ENCODE results near the gene MEIS3. TPM values are rescaled to one million over a fixed set of nuclear protein-coding genes. Genes with fewer than 3 reads are reported as not detected.

MEIS3 gene
- total and polyA plus RNA-seq, 5 experiments from 2014 or later: not detected

GRCh38 chr19:47433121-47433520 lies 13.8 kb upstream of the MEIS3 start:
- POLR2A ChIA-PET: interaction anchor here (1.1 to 1.9 kb wide), 2 partner anchors 266 to 275 kb away, joined by 4 read pairs; no protein-coding TSS in a partner anchor
- DNase-seq: no peak
- Mint-ChIP-seq H3K27me3 (peaks cover 15 to 62% (median 36%) of the 10 kb centered on the region in 5 donors), H3K4me3 (no peak overlapping the region), H3K4me1 (peaks cover 16 to 39% (median 26%) of the 10 kb centered on the region in 4 donors), H3K27ac (no peak overlapping the region), H3K9me3 (no peaks in the 10 kb centered on the region), H3K36me3 (peaks cover 0 to 4% (median 1%) of the 10 kb centered on the region in 3 donors)
- no peak for ATAC-seq

- Mint-ChIP-seq H3K27me3 (peaks cover 15 to 56% (median 32%) of the 10 kb centered on the region in 5 donors), H3K4me1 (peaks cover 16 to 38% (median 26%) of the 10 kb centered on the region in 4 donors), H3K36me3 (peaks cover 0 to 4% (median 1%) of the 10 kb centered on the region in 3 donors), H3K4me3 (no peak overlapping the region), H3K27ac (no peak overlapping the region), H3K9me3 (no peaks in the 10 kb centered on the region)
- POLR2A ChIA-PET: interaction anchor here (0.5 to 1.9 kb wide), 2 partner anchors 275 to 1011 kb away, joined by 3 to 4 read pairs; no protein-coding TSS in a partner anchor
- no peak for DNase-seq
- ATAC-seq: no peak
Observed at GRCh38 chr19:47432499-47432898, 13.2 kb upstream of the MEIS3 start.

- Mint-ChIP-seq H3K4me1 (peaks cover 16 to 34% (median 23%) of the 10 kb centered on the region in 4 donors), H3K27me3 (peaks cover 14 to 51% (median 28%) of the 10 kb centered on the region in 5 donors), H3K4me3 (peak overlapping the region in 2 of 10 donors; percentile 21 to 61), H3K27ac (no peak overlapping the region), H3K36me3 (peaks cover 0 to 4% (median 1%) of the 10 kb centered on the region in 3 donors), H3K9me3 (no peaks in the 10 kb centered on the region)
- ATAC-seq (no peak), DNase-seq (no peak)
- POLR2A ChIA-PET: interaction anchor here (0.5 kb wide), 1 partner anchor 1010 kb away, joined by 3 read pairs; no protein-coding TSS in a partner anchor
Observed at GRCh38 chr19:47432091-47432490, 12.8 kb upstream of the MEIS3 start.

GRCh38 chr19:47430041-47430802 lies 10.9 kb upstream of the MEIS3 start:
- ATAC-seq (peak; percentile 26 to 43), DNase-seq (no peak)
- Mint-ChIP-seq H3K4me3 (peak overlapping the region; percentile 11 to 77 (median 65)), H3K27ac (peak overlapping the region in 1 of 10 donors; percentile 75), H3K36me3 (peaks cover 0 to 4% (median 1%) of the 10 kb centered on the region in 3 donors), H3K27me3 (peaks cover 16 to 55% (median 28%) of the 10 kb centered on the region in 5 donors), H3K4me1 (peaks cover 6 to 20% (median 13%) of the 10 kb centered on the region in 4 donors), H3K9me3 (no peaks in the 10 kb centered on the region)
- POLR2A ChIA-PET: interaction anchor here (0.6 kb wide), 1 partner anchor 258 kb away, joined by 3 read pairs; no protein-coding TSS in a partner anchor

GRCh38 chr19:47429140-47429793 lies 9.9 kb upstream of the MEIS3 start:
- Mint-ChIP-seq H3K9me3 (no peaks in the 10 kb centered on the region), H3K4me1 (peaks cover 4 to 20% (median 12%) of the 10 kb centered on the region in 4 donors), H3K27me3 (peaks cover 17 to 59% (median 32%) of the 10 kb centered on the region in 5 donors), H3K4me3 (peak overlapping the region in 9 of 10 donors; percentile 14 to 77 (median 66)), H3K27ac (peak overlapping the region in 1 of 10 donors; percentile 56), H3K36me3 (peaks cover 0 to 4% (median 1%) of the 10 kb centered on the region in 3 donors)
- no peak for ATAC-seq
- DNase-seq: no peak
- POLR2A ChIA-PET: interaction anchor here (0.6 to 1.7 kb wide), 3 partner anchors 16 to 854 kb away, joined by 3 to 7 read pairs (median 5); no protein-coding TSS in a partner anchor

- Mint-ChIP-seq H3K4me3 (no peak overlapping the region), H3K27me3 (peaks cover 17 to 68% (median 36%) of the 10 kb centered on the region in 5 donors), H3K27ac (no peak overlapping the region), H3K36me3 (peaks cover 0 to 5% (median 1%) of the 10 kb centered on the region in 3 donors), H3K4me1 (peaks cover 6 to 23% (median 13%) of the 10 kb centered on the region in 4 donors), H3K9me3 (no peaks in the 10 kb centered on the region)
- ATAC-seq (peak; percentile 65 to 82), DNase-seq (peak; percentile 57 to 89 (median 78))
- POLR2A ChIA-PET: interaction anchor here (0.6 to 1.7 kb wide), 5 partner anchors 10 to 324 kb away, joined by 3 to 7 read pairs (median 3); partner anchors contain the start of gene DHX34
Observed at GRCh38 chr19:47428177-47428894, 9.0 kb upstream of the MEIS3 start.

GRCh38 chr19:47427241-47428176 lies 8.2 kb upstream of the MEIS3 start:
- peak; percentile 62 to 69 for ATAC-seq
- DNase-seq: peak; percentile 30 to 83 (median 68)
- peak overlapping the region in 2 of 10 donors; percentile 52 to 72 for H3K27ac Mint-ChIP-seq
- peaks cover 1 to 8% (median 6%) of the 10 kb centered on the region in 3 donors for H3K36me3 Mint-ChIP-seq
- H3K27me3 Mint-ChIP-seq: peaks cover 20 to 76% (median 45%) of the 10 kb centered on the region in 5 donors
- peaks cover 9 to 30% (median 19%) of the 10 kb centered on the region in 4 donors for H3K4me1 Mint-ChIP-seq
- POLR2A ChIA-PET: interaction anchor here (0.8 to 1.7 kb wide), 4 partner anchors 9 to 281 kb away, joined by 3 to 7 read pairs (median 4); partner anchors contain the start of gene DHX34
- H3K4me3 Mint-ChIP-seq: peak overlapping the region in 3 of 10 donors; percentile 5 to 66 (median 48)
- no peaks in the 10 kb centered on the region for H3K9me3 Mint-ChIP-seq

GRCh38 chr19:47423203-47423882 lies 4.0 kb upstream of the MEIS3 start:
- H3K27me3 Mint-ChIP-seq: peaks cover 22 to 82% (median 58%) of the 10 kb centered on the region in 5 donors
- H3K4me1 Mint-ChIP-seq: peaks cover 16 to 47% (median 31%) of the 10 kb centered on the region in 4 donors
- peaks cover 0 to 13% (median 10%) of the 10 kb centered on the region in 3 donors for H3K36me3 Mint-ChIP-seq
- H3K27ac Mint-ChIP-seq: peak overlapping the region in 1 of 10 donors; percentile 69
- DNase-seq (no peak), ATAC-seq (no peak)
- H3K9me3 Mint-ChIP-seq: no peaks in the 10 kb centered on the region
- POLR2A ChIA-PET: no interaction called here
- H3K4me3 Mint-ChIP-seq: peak overlapping the region in 2 of 10 donors; percentile 1 to 65

- H3K9me3 Mint-ChIP-seq: no peaks in the 10 kb centered on the region
- H3K27me3 Mint-ChIP-seq: peaks cover 28 to 89% (median 65%) of the 10 kb centered on the region in 5 donors
- ATAC-seq (no peak), DNase-seq (no peak)
- H3K27ac Mint-ChIP-seq: peak overlapping the region in 2 of 10 donors; percentile 48 to 71
- POLR2A ChIA-PET: no interaction called here
- H3K4me1 Mint-ChIP-seq: peaks cover 23 to 55% (median 37%) of the 10 kb centered on the region in 4 donors
- H3K4me3 Mint-ChIP-seq: peak overlapping the region in 6 of 10 donors; percentile 1 to 65 (median 42)
- peaks cover 0 to 13% (median 10%) of the 10 kb centered on the region in 3 donors for H3K36me3 Mint-ChIP-seq
Observed at GRCh38 chr19:47422417-47423163, 3.3 kb upstream of the MEIS3 start.

GRCh38 chr19:47421844-47422395 lies 2.6 kb upstream of the MEIS3 start:
- Mint-ChIP-seq H3K36me3 (peaks cover 0 to 13% (median 10%) of the 10 kb centered on the region in 3 donors), H3K9me3 (no peaks in the 10 kb centered on the region), H3K27me3 (peaks cover 31 to 91% (median 72%) of the 10 kb centered on the region in 5 donors), H3K4me3 (peak overlapping the region in 7 of 10 donors; percentile 20 to 68 (median 45)), H3K27ac (peak overlapping the region in 2 of 10 donors; percentile 48 to 70), H3K4me1 (peaks cover 25 to 61% (median 40%) of the 10 kb centered on the region in 4 donors)
- POLR2A ChIA-PET: no interaction called here
- DNase-seq (no peak), ATAC-seq (no peak)

Measured in naive thymus-derived CD8-positive, alpha-beta T cell (primary cell).